GM19467 (cell line): Measurements from ENCODE around the gene USP25.

Source experiments
- ATAC-seq: cut with Tn5 transposase; IDR thresholded peaks from one replicate; pipeline ENCODE4 v1.9.1; 2021; ENCODE audit warnings: mild to moderate bottlenecking, moderate library complexity; ENCODE audit not compliant: unreplicated experiment

USP25 gene

DNA sequence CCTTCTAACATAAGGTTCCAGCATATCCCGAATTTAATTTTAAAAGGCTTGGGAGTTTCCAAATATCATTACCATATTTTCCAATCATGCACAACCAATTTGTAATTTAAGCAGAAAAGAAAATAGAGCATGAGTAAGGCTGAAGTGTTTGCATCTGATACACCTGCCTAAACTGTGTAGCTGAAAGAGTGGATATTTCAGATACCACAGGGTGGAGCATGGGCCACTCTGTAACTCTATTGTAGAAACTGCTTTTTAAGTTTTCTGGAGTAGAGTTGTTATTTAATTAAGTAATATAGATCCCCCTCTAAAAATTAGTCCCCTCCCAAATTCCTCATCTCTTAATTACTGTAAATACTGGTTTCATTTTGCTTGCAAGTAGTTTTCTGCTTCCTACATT is 199.8 kb downstream of the USP25 start:
- ATAC-seq = no peak
